A673 (cell line): ENCODE measurements around the gene SRP68.

Experiments
- EZH2 ChIP-seq: fragments of 200-600 bp; sonication (generic); IDR thresholded peaks from 2 replicates; pipeline ENCODE4 v1.6.1; 2017; ENCODE audit warnings: borderline replicate concordance, low read depth, mild to moderate bottlenecking, mixed read lengths, antibody characterized with exemption, low read length; ENCODE audit not compliant: poor library complexity, severe bottlenecking
- TF ChIP-seq, protein P1 (sequence below): fragments of 300-800, 200-600 bp; sonication (generic); conservative IDR thresholded peaks from 2 replicates; pipeline ENCODE4 v1.5.1; 2017; ENCODE audit warnings: low read depth, mild to moderate bottlenecking, antibody characterized with exemption, low read length, moderate library complexity, mixed read lengths

DNA sequence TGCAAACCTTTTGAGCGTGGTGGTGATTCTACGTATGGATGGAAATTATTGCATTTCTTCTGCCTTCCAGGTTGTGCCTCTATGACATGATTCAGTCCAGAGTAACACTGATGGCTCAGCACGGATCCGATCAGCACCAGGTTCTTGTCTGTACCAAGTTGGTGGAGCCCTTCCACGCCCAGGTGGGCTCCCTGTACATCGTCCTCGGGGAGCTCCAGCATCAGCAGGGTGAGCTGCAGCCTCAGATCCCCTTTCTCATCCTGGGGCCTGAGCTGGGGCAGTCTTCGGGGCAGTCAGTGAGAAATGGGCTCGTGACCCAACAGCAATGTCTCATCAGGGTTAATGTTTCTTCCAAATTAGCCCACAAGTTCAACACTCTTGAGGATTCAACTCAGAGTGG, 80.9 kb downstream of the SRP68 start:
- TF ChIP-seq, protein P1, sequence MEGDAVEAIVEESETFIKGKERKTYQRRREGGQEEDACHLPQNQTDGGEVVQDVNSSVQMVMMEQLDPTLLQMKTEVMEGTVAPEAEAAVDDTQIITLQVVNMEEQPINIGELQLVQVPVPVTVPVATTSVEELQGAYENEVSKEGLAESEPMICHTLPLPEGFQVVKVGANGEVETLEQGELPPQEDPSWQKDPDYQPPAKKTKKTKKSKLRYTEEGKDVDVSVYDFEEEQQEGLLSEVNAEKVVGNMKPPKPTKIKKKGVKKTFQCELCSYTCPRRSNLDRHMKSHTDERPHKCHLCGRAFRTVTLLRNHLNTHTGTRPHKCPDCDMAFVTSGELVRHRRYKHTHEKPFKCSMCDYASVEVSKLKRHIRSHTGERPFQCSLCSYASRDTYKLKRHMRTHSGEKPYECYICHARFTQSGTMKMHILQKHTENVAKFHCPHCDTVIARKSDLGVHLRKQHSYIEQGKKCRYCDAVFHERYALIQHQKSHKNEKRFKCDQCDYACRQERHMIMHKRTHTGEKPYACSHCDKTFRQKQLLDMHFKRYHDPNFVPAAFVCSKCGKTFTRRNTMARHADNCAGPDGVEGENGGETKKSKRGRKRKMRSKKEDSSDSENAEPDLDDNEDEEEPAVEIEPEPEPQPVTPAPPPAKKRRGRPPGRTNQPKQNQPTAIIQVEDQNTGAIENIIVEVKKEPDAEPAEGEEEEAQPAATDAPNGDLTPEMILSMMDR: no peak
- TF ChIP-seq EZH2: no peak
